Activated CD8-positive, alpha-beta memory T cell treated with anti-CD3 and anti-CD28 coated beads, Interleukin-2, amount 10 ng/mL, durations not matched to agents 7 days and 5 days (primary cell): ENCODE measurements around the gene ITGA1. TPM values are rescaled to one million over a fixed set of nuclear protein-coding genes. Genes with fewer than 3 reads are reported as not detected.

ENCODE experiments used
- ATAC-seq: fragments of 150-1000 bp; cut with Tn5 transposase; one replicate; pipeline ENCODE4 v1.10.0; 2021; ENCODE audit warnings: moderate library complexity
- CTCF ChIA-PET: fragments of 350-600 bp; sonication (Branson Sonifier 250); formaldehyde crosslinking; loops from one replicate; lab custom pipeline; 2021; ENCODE audit warnings: antibody characterized with exemption; lab: Charles Lee
- DNase-seq: peaks from one replicate; pipeline ENCODE4 v3.0.0-alpha.2; 2020
- H3K27ac Mint-ChIP-seq: one replicate; pipeline ENCODE4 v1.8.0; 2021; ENCODE audit warnings: mild to moderate bottlenecking, mixed read lengths
- H3K27me3 Mint-ChIP-seq: one replicate; pipeline ENCODE4 v1.8.0; 2021; ENCODE audit warnings: mixed read lengths
- H3K36me3 Mint-ChIP-seq: one replicate; pipeline ENCODE4 v1.8.0; 2021; ENCODE audit warnings: mild to moderate bottlenecking, mixed read lengths
- H3K4me1 Mint-ChIP-seq: one replicate; pipeline ENCODE4 v1.8.0; 2021; ENCODE audit warnings: mixed read lengths
- H3K4me3 Mint-ChIP-seq: one replicate; pipeline ENCODE4 v1.8.0; 2021; ENCODE audit warnings: mild to moderate bottlenecking, moderate library complexity, mixed read lengths
- H3K9me3 Mint-ChIP-seq: one replicate; pipeline ENCODE4 v1.8.0; 2022; ENCODE audit warnings: low read depth, mixed read lengths
- total RNA-seq, 2 experiments: library from RNA; stranded (reverse); gene quantifications; one replicate each; pipeline ENCODE4 v1.2.3, GENCODE V29; 2021

The ITGA1 gene
- total RNA-seq, 2 experiments from 2014 or later, result 37.0 to 66.8 TPM

DNA sequence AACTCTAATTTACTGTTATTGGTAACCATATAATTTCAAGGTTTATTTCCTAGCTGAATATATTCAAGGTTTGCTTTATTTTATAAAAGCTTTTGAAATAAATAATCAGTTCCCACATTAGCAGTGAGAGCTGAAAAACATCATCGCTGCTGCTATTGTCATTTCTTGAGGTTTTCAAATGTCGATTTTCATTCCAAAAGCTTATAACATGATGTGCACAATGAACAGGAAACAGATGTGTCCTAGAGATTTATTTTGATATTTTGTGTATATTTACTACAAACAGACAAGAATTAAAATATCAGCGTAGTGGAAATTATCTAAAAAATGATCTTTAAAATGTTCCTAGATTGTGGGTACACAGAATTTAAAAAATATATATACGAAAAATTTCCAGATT lies 10.5 kb upstream of the ITGA1 start:
- DNase-seq (no peak), ATAC-seq (no peak)
- no peaks in the 10 kb centered on the region for H3K9me3 Mint-ChIP-seq
- no peak overlapping the region for H3K27ac Mint-ChIP-seq
- no peak overlapping the region for H3K4me3 Mint-ChIP-seq
- H3K27me3 Mint-ChIP-seq, result no peaks in the 10 kb centered on the region
- peaks cover 42% of the 10 kb centered on the region for H3K4me1 Mint-ChIP-seq
- H3K36me3 Mint-ChIP-seq, result peaks cover 12% of the 10 kb centered on the region
- CTCF ChIA-PET, result interaction anchor here (1.1 to 4.6 kb wide), 8 partner anchors 10 to 138 kb away, joined by 3 to 14 read pairs (median 6); no protein-coding TSS in a partner anchor

DNA sequence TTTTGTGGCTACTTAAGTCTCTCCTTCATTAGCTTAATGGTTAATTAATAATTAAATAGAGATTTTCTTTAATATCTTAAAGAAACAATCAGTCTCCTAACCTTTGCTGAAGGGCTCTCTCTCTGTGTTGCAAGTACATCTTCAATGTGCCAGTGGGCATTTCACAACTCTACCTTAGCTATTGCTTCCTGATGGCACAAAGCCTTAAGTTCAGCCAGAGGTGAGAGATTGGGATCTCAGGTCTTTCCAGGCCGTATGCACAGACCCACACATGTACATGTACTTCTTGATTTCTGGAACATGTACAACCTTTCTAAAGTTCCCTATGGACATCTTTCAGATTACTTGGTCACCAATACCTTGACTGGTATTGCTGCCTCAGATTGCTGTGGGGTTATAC lies 8.9 kb upstream of the ITGA1 start:
- CTCF ChIA-PET, result interaction anchor here (1.1 to 2.6 kb wide), 3 partner anchors 13 to 86 kb away, joined by 4 to 6 read pairs (median 6); no protein-coding TSS in a partner anchor
- ATAC-seq, result no peak
- H3K4me3 Mint-ChIP-seq, result no peak overlapping the region

DNA sequence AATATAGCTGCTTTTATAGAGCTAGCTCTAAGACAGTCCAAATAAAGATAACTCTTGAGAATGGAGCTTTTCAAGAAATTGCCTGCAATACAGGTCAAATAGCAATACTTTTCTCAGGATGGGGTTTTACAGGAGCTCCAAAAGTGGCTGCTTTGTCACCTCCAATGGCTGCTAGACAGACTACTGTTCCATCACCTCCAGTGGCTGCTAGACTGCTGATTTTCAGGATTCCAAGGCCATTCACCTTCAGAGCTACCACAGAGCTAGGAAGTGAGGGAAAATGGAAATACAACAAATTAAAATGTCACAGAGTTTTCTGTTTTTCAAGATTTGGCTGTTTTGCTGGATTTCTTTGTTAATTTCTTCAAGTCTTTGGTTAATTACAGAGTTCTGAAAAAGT lies 8.5 kb upstream of the ITGA1 start:
- Mint-ChIP-seq H3K4me1 (peaks cover 28% of the 10 kb centered on the region), H3K9me3 (no peaks in the 10 kb centered on the region), H3K36me3 (peaks cover 9% of the 10 kb centered on the region), H3K4me3 (no peak overlapping the region), H3K27me3 (no peaks in the 10 kb centered on the region), H3K27ac (no peak overlapping the region)
- CTCF ChIA-PET, result interaction anchor here (1.1 to 2.6 kb wide), 3 partner anchors 13 to 86 kb away, joined by 4 to 6 read pairs (median 6); no protein-coding TSS in a partner anchor
- ATAC-seq, result no peak
- no peak for DNase-seq

More for the DNA sequence above, 8.9 kb upstream of the ITGA1 start:
- H3K36me3 Mint-ChIP-seq, result peaks cover 12% of the 10 kb centered on the region
- H3K4me1 Mint-ChIP-seq, result peaks cover 33% of the 10 kb centered on the region
- DNase-seq, result no peak
- H3K27me3 Mint-ChIP-seq, result no peaks in the 10 kb centered on the region
- no peak overlapping the region for H3K27ac Mint-ChIP-seq
- no peaks in the 10 kb centered on the region for H3K9me3 Mint-ChIP-seq

DNA sequence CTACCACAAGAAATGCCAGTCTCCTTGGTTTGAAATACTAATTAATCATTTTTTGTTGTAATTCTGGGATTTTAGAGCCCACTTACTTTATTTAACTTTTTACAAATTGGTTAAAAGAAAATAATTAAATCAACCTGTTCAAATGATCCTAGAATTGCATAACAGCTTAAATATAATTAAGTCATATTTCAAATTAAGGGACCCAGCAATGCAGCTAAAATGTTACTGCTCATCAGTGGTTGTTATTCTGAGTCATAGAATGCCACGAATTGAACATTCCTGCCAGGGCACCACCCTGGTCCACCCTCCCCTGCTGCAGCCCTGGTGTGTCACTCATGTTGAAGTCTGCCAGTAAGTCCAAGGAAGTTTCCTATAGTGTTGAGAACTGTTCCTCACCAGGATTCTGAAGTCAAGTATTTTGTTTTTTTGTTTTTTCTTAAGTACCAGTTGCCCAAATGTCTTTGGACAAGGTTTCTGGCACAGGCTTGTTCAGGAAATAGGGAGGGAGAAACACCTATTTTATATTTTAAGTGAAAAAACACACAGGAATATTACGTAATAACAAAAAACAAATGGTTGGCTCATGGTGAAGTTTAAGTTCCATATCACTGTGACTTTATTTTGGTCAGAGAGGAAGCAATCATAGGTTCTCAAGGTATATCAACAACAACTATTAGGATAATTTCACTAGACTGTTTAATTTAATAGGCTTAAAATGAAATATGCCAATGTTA lies 4.3 kb upstream of the ITGA1 start:
- CTCF ChIA-PET, result interaction anchor here (0.7 kb wide), 1 partner anchor 21 kb away, joined by 3 read pairs; no protein-coding TSS in a partner anchor
- Mint-ChIP-seq H3K27ac (no peak overlapping the region), H3K36me3 (peaks cover 4% of the 10 kb centered on the region)

DNA sequence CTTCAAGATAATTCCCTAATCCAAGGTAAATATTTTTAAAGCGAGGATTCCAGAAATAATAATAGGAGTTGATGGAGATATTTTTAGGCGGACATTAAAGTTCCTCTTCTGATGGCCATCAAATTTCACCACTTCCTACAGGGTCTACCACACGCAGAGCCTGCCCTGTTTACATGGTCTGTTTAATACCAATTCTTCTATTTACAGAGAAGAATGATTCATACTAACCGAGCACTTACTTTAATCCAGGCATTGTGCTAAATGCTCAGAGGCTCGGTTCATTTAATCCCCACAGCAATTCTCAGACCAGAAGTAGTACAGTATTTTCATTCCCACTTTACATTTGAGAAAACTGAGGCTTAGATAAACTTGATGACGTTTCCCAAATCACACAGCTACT lies 3.0 kb upstream of the ITGA1 start:
- Mint-ChIP-seq H3K4me3 (no peak overlapping the region), H3K27ac (no peak overlapping the region), H3K9me3 (no peaks in the 10 kb centered on the region), H3K4me1 (peaks cover 28% of the 10 kb centered on the region), H3K36me3 (no peaks in the 10 kb centered on the region), H3K27me3 (peaks cover 2% of the 10 kb centered on the region)
- CTCF ChIA-PET, result no interaction called here
- no peak for DNase-seq
- ATAC-seq, result no peak

More for the DNA sequence above, 4.3 kb upstream of the ITGA1 start:
- no peak for DNase-seq
- peaks cover 19% of the 10 kb centered on the region for H3K4me1 Mint-ChIP-seq
- H3K27me3 Mint-ChIP-seq, result peaks cover 2% of the 10 kb centered on the region
- no peaks in the 10 kb centered on the region for H3K9me3 Mint-ChIP-seq
- no peak overlapping the region for H3K4me3 Mint-ChIP-seq
- ATAC-seq, result no peak

DNA sequence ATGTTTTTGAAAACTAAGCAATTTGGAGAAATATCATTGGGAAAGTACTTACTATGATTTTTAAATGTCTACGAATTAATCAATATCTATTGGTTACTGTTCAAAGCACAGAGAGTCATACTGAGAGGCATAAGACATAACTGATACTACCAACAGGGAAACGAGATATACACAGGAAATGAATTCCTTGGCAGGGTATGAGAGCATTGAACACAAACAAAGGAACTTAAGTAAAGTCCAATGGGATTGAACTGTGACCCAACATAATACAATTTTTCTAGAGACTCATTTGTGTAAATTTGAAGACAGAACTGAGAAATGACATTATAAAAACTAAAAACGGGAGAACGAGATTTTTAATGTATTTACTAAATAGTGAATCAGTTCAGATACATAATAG lies 1.3 kb upstream of the ITGA1 start:
- Mint-ChIP-seq H3K36me3 (peaks cover 9% of the 10 kb centered on the region), H3K4me1 (peaks cover 44% of the 10 kb centered on the region), H3K27me3 (peaks cover 2% of the 10 kb centered on the region), H3K9me3 (no peaks in the 10 kb centered on the region), H3K4me3 (no peak overlapping the region), H3K27ac (no peak overlapping the region)
- DNase-seq (no peak), ATAC-seq (no peak)
- CTCF ChIA-PET, result interaction anchor here (2.2 to 4.1 kb wide), 2 partner anchors 10 to 14 kb away, joined by 8 to 34 read pairs; no protein-coding TSS in a partner anchor

DNA sequence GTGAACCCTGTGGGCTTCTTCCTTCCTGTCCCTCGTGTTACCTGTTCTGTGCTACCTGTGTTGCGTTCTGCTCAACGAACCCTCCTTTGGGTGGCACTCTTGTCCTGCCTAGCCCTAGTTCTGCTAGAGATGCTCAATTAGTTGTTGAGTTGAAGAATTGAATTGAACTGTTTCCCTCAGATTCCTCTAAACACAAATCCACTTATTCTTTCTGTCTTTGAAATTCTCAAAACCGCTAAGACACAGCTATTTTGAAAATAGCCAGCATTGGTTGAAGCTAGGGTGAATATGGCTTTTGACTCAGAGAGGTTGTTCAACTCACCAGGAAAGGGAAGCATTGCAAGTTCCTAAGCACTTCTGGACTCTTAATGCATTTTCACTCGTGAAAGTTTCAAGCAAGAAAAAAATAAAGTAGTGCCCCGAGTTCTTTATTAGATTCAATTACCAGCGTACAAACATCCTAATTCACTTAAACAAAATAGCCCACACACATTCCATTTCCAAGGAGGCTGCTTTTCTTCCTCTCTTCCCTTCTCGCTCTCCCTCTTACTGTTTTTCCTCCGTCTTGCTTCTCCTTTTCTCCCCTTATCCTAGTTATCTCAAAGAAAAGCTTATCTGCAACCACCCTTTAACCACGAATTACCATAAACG lies 642 bp upstream of the ITGA1 start:
- ATAC-seq (no peak), DNase-seq (peak; percentile 57)
- H3K36me3 Mint-ChIP-seq, result peaks cover 10% of the 10 kb centered on the region
- CTCF ChIA-PET, result interaction anchor here (0.5 to 4.1 kb wide), 16 partner anchors 9 to 202 kb away, joined by 3 to 34 read pairs (median 6); partner anchors contain the start of gene ITGA2
- H3K4me1 Mint-ChIP-seq, result peaks cover 45% of the 10 kb centered on the region
- peak overlapping the region; percentile 92 for H3K4me3 Mint-ChIP-seq
- H3K27me3 Mint-ChIP-seq, result peaks cover 2% of the 10 kb centered on the region
- no peaks in the 10 kb centered on the region for H3K9me3 Mint-ChIP-seq
- peak overlapping the region; percentile 84 for H3K27ac Mint-ChIP-seq

DNA sequence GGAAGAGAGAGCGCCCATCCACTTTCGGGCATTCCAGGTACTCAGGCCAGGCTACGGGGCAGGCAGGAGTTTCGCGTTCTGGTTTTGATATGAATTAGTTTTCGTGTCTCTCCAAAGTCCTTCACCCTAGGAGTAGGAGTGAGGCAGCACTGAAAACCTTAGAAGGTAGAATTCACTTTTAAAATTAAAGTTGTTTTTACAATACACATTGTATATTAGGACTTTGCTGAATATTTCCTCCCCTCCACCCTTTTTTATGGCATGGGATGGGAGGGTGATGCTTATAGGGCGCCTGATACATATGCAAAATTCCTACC lies 747 bp downstream of the ITGA1 start:
- CTCF ChIA-PET, result interaction anchor here (1.1 to 4.1 kb wide), 12 partner anchors 8 to 135 kb away, joined by 3 to 34 read pairs (median 6); no protein-coding TSS in a partner anchor
- peaks cover 52% of the 10 kb centered on the region for H3K4me1 Mint-ChIP-seq
- no peaks in the 10 kb centered on the region for H3K9me3 Mint-ChIP-seq
- ATAC-seq (no peak), DNase-seq (no peak)
- H3K36me3 Mint-ChIP-seq, result peaks cover 14% of the 10 kb centered on the region
- H3K27ac Mint-ChIP-seq, result peak overlapping the region; percentile 67
- peak overlapping the region; percentile 92 for H3K4me3 Mint-ChIP-seq
- peaks cover 2% of the 10 kb centered on the region for H3K27me3 Mint-ChIP-seq

DNA sequence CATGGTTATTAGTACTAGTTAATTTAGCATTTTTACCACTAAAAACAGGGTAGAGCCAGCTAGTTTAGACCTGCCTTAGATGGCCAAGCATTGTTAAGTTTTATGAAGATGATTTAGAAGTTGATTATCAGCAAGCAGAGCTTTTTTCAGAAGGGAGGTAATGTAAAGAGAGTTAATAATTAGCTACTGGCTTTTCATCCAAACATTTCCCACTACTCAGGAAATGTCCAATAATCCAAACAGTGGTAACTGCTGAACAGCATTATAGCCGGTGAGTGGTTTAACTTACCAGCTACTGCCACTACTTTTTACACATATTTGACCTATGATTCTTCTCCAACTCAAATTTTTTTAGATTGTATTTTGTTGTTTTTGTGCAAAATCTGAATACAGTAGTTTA lies 1.7 kb downstream of the ITGA1 start:
- CTCF ChIA-PET, result interaction anchor here (1.0 to 4.1 kb wide), 4 partner anchors 11 to 126 kb away, joined by 3 to 34 read pairs (median 6); no protein-coding TSS in a partner anchor
- H3K27ac Mint-ChIP-seq, result peak overlapping the region; percentile 67
- no peaks in the 10 kb centered on the region for H3K9me3 Mint-ChIP-seq
- ATAC-seq (no peak), DNase-seq (no peak)
- peak overlapping the region; percentile 92 for H3K4me3 Mint-ChIP-seq
- peaks cover 14% of the 10 kb centered on the region for H3K36me3 Mint-ChIP-seq
- peaks cover 2% of the 10 kb centered on the region for H3K27me3 Mint-ChIP-seq
- H3K4me1 Mint-ChIP-seq, result peaks cover 55% of the 10 kb centered on the region

DNA sequence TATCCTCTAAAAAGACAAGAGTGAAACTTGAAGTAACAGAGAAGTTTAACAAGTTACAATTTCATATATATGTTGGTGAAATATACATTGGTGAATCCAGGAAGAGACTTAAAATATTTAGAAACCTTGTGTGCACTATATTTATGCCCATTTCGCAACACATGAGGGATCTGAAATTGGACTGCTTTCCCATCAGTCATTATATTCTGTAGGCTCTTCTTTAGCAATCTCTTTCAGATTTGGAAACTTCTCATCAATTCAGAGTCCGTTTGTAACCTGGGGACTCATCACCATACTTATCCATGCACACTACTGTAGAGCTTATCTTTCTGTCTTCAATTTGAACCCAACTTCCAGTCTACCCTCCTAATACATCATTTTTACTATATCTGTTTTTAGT lies 2.1 kb downstream of the ITGA1 start:
- Mint-ChIP-seq H3K9me3 (no peaks in the 10 kb centered on the region), H3K4me1 (peaks cover 57% of the 10 kb centered on the region), H3K27me3 (peaks cover 2% of the 10 kb centered on the region), H3K36me3 (peaks cover 14% of the 10 kb centered on the region), H3K4me3 (peak overlapping the region; percentile 92), H3K27ac (peak overlapping the region; percentile 67)
- DNase-seq (no peak), ATAC-seq (no peak)
- CTCF ChIA-PET, result interaction anchor here (1.0 to 4.1 kb wide), 4 partner anchors 10 to 126 kb away, joined by 3 to 34 read pairs (median 6); no protein-coding TSS in a partner anchor

DNA sequence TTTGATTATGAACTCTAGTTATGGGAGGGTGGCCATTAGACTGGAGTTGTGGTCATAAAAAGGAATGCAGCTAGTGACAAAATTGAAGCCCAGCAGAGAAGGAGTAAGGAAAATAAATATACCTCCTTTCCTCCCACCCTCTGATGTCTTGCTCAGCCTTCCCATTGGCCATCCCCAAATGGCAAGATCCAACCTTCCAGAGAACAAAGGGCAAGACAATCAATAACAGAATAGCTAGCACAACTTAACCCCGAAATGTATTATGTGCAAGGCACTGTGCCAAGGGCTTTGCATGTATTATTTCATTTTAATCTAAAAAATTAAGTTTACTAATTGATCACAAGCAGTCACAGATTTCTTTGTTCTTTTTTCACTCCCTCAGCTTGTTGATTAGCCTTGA lies 3.6 kb downstream of the ITGA1 start:
- ATAC-seq (no peak), DNase-seq (no peak)
- H3K4me3 Mint-ChIP-seq, result peak overlapping the region; percentile 92
- peaks cover 55% of the 10 kb centered on the region for H3K4me1 Mint-ChIP-seq
- CTCF ChIA-PET, result interaction anchor here (0.7 to 1.6 kb wide), 5 partner anchors 8 to 127 kb away, joined by 3 read pairs; no protein-coding TSS in a partner anchor
- H3K27me3 Mint-ChIP-seq, result no peaks in the 10 kb centered on the region
- no peaks in the 10 kb centered on the region for H3K9me3 Mint-ChIP-seq
- no peak overlapping the region for H3K27ac Mint-ChIP-seq
- H3K36me3 Mint-ChIP-seq, result peaks cover 14% of the 10 kb centered on the region

DNA sequence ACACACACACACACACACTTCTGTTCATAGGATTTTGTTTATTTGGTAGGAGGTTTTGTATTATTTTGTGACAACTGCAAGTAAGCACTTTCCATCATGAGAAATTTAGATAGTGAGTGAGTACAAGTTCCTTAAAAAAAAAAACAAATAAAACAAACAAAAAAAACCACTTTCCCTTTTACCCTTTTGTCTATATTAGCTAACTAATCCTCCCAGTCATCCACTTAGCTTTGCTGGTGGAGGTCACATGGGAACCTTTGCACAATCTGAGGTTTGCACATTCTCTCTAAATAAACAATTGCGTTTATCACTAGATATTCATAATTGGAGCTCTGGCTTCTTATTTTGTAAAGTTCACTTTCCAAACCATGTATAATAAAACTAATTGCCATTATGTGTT lies 6.8 kb downstream of the ITGA1 start:
- Mint-ChIP-seq H3K4me1 (peaks cover 59% of the 10 kb centered on the region), H3K27me3 (no peaks in the 10 kb centered on the region), H3K27ac (no peak overlapping the region), H3K9me3 (no peaks in the 10 kb centered on the region), H3K4me3 (no peak overlapping the region), H3K36me3 (peaks cover 16% of the 10 kb centered on the region)
- CTCF ChIA-PET, result interaction anchor here (1.2 kb wide), 1 partner anchor 101 kb away, joined by 4 read pairs; no protein-coding TSS in a partner anchor
- no peak for DNase-seq
- ATAC-seq, result no peak

DNA sequence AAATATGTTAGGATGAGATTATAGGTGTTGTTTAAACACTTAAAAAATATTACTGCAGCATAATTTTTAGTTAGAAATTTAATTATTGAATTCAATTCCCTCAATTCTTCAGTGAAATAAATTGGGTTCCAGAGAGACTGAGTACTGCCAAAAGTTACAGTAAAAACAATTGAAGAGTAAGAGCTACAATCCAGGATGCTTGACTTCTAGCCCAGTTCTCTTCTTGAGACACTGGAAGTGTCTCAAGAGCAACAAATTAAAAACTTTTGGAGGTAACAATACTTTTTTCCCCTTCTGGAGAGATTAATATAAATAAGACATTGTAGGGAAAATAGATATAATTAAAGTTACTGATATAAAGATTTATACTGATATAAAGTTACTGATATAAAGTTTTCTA lies 8.3 kb downstream of the ITGA1 start:
- ATAC-seq, result no peak
- Mint-ChIP-seq H3K9me3 (no peaks in the 10 kb centered on the region), H3K4me1 (peaks cover 46% of the 10 kb centered on the region), H3K4me3 (no peak overlapping the region), H3K27ac (no peak overlapping the region), H3K36me3 (peaks cover 21% of the 10 kb centered on the region), H3K27me3 (no peaks in the 10 kb centered on the region)
- no peak for DNase-seq
- CTCF ChIA-PET, result interaction anchor here (0.9 to 2.2 kb wide), 4 partner anchors 8 to 131 kb away, joined by 3 to 10 read pairs (median 4); partner anchors contain the start of genes ITGA1 and PELO
